ENCODE measurements around the gene STARD10.

Gene STARD10

DNA sequence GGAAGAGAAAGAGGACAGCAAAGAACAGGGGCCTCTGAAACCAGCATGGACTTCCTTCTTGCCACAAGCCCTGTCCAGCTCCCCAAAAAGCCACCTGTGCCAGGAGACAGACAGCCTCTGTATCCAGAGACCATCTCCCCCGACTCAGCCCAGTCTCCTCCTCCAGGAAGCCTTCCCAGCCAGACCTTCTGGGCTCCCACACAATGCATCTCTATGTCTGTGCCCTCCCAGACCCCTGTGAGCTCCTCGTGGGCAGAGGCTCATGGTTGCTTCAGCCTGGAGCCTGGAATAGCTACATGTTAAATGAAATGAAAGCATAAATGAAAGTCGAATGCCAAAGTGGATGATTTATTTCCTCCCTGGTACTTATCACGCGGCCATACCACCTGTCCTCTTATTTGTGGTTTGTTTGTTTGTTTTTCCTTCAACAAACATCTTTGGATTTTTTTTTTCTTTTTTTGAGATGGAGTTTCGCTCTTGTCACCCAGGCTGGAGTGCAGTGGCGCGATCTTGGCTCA, 34.3 kb downstream of the STARD10 start:
- DNase-seq = no peak

DNA sequence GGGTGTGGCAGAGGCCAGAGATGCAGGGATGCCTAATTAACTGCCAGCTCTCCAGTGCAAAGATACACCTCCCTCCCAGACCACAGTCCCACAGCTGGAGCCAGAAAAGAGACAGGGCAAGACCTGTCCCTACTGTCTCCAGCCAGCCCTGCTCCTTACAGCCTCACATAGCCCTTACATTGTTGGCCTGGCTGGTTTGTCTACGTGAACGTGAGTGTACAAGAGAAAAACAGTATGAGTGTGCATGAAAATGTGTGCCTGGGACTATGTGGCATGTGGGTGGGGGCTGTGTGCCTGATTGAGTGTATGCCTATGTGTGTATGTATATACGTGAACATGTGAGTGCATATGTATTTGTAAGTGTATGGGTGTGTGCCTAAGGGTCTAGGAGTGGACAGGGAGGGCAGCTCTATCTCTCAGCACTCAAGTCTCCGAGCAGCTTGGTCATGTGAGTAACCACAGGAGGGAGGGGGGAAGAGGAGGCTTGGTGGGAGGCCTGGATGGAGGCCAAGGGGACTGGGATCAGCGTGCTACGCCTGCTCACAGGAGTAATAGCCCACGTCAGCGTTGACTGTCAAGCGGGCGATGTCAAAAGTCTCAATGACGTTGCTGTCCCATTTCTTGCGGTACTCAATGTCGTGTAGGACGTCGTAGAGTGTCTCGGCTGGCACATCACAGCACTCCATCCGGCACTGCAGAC, 35.0 kb downstream of the STARD10 start:
- no peak for DNase-seq

DNA sequence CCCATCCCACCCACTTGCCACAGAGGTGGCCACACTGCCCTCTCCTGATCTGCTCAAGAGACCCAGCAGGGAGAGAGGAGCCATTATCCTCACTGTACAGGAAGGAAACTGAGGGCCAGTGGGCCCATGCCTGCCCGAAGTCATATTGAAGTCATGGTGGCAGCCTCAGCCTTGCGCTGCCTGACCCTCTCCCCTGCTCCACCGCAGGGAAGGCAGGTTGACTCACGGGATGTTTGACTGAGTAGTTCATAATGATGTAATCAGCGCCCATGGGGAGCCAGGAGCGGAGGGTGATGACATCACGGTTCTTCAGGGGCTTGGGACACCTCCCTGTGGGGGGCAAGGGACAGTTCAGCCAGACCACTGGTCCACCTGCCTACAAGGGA, 35.5 kb downstream of the STARD10 start:
- DNase-seq = no peak

DNA sequence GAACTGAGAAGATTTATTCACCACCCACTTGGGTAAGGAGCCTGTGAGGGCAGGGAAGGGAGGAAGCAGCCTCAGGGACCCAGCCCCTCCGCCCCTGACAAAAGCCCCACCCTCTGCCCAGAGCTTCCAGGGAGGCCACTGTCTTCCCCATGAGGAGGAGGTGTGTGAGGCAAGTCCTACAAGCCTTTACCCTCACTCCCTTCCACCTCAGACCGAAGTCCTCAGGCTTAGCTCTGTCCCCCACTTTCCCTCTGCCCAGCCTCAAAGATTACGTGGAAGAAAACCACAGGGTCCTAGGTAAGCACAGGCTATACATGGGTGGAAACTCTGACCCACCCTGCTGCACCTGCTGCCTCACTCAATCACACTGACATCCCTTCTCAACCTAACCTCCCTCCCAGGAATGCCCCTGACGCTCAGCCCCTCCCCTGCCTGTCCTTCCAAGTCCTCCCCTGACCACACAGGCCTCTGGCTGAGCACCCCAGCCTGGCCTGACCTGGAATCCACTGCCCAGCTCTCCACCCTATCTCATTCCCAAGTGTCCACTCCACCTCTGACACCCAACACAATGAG, 38.0 kb downstream of the STARD10 start:
- no peak for DNase-seq

DNA sequence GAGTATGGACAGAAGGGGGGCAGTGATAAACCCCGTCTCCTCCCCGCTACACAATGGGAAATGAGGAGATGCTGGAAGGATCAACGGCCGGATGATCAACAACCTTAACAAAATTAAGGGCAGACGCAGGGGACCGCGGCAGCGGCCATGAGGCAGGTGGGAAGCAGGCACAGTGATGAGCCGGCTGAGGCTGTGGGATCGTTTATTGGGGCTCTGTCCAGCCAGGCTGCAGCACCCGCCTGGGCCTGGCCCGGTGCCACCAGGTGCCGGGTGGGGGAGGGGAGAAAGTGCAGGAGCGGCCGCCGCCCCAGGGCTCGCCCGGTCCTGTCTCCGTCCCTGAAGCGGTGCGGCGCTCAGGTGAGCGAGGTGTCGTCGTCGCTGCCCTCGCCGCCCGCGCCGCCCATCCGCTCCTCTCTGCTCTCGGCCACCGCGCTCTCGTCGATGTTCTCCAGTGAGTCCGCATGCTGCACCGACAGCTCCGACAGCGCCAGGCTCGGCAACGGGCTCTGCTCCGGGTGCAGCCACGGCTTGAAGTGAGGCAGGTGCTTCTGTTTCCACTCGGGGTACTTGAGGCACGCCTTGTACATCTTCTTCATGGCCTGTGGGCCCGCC, 39.2 kb downstream of the STARD10 start:
- DNase-seq = no peak

DNA sequence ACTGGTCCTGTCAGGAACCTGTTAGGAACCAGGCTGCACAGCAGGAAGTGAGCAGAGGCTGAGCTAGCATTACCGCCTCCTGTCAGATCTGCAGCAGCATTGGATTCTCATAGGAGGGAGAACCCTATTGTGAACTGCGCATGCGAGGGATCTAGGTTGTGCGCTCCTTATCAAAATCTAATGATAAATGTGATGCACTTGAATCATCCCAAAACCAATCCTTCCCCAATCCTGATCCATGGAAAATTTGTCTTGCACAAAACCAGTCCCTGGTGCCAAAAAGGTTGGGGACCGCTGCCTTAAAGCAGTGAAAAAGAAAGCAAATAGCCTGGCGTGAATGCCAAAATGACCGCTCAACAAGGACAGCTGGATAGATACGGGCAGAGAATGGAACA, 39.7 kb downstream of the STARD10 start:
- no peak for DNase-seq

DNA sequence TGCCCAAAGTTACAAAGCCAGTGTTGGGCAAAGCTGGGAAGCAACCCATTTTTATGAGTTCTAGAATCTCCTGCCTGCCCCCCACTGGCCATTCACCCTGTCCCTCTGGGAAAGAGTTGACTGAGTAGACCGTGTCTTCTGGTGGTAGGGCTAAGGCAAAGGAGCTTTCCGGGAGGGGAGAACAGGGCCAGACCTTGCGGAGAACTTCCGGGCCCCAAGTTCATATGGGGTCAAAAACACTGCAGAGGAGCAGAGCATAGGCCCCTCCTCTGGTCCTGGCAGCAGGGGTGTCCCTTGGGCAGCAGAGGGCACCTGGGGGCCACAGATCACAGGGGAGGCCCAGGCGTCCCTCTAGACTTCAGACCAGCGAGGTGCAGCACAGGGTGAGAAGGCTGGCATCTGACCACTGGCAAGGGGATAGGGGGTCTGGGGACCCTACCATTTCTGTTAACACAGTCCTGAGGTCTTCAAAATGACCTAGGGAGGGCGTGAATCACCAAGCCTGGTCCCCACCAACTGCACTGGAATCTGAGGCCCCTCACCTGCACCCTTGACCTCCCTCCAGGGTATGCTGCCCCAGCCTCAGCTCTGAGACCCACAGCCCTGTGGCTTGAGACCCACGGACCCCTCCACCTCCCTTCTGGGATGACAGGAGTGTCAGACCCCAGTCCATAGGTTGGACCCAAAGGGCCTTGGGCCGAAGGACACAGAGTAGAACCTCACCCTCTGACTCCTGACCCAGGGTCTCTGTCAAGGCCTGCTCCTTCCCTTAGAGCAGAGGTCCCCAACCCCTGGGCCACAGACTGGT, 40.3 kb downstream of the STARD10 start:
- no peak for DNase-seq

DNA sequence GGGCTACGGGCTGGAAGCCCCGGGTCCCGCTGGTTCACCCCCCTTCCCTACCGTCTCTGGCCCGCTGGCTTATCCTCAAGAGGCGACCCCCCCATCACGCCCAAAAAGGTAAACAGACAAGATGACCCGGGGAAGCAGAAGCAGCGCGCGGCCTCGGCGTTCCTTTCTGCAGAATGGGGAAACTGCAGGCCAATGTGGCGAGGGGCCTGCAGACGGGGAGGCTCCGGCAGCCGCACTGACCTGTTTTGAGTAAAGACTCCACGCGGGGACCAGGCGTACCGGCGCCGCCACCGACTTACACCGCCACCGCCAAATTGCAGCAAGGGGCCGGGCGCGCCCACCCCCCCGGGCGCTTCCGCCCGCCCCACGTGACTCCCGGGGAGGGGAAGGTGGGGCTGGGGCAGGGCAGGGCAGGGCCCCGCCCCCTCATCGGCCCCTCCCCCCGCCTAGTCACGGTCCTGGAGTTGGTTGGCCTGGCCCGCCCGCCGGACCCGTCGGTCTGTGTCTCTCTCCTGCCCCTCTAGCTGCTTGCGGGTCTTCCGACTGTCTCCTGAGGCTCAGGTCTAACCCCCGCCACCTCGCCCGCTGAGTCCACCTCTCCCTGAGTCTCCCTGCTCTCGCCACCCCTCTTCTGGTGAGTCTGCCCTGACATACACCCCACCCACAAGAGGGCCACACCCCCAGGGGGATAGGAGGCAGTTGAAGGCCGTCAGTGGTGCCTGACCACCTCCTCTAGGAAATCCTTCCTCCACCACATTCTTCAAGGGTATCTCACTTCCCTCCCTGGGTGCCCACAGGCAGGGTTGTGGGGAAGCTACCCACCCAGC, 41.5 kb downstream of the STARD10 start, which contains the start of gene ARAP1:
Gene ARAP1, minus strand, starts transcription at position 321 of the 827 bp plus-strand sequence. CDS start 25,280 bp downstream, outside the sequence.
- DNase-seq = peak; percentile 75

DNA sequence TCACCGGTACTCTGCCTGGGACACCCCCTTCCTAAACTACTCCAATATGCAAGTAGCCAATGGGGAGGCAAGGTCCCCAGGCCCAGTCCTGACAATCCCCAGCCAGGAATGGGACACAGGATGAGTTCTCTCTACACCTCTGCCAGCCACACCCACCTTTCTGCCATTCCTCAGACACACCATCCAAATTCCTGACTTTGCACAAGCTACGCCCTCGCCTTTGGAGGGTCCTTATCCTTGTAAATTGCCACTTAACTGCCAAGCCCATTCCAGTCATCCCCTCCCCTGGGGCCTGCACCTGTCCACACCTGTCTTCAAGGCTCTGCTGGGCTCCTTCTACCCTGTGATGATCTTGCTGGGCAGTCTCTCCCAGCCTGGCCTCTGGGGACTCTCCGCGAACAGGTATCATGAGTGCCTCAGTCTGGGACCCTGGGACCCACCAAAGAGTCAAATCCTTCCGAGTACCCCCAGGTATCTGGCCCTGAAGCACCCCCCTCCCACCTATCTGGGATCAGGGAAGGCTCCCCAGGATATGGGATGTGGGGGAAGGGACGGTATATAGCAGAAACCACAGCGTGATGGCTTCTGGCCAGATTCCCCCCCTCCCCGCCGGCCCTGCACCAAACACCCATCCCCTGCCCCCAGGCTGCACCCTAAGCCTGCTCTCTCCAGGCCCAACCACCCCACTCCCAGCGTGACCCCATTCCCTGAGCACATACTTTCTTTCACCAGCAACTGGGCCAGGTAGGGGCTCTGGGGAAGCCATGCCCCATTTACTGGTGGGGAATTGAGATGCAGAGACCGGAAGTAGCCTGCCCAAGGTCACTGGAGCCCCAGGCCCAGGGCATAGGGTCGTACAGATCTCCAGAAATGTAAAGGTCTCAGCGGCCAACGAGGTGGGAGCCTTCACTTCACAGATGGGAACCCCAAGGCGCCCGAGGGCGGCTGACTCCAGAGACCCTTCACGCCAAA, 42.4 kb downstream of the STARD10 start:
- no peak for DNase-seq

DNA sequence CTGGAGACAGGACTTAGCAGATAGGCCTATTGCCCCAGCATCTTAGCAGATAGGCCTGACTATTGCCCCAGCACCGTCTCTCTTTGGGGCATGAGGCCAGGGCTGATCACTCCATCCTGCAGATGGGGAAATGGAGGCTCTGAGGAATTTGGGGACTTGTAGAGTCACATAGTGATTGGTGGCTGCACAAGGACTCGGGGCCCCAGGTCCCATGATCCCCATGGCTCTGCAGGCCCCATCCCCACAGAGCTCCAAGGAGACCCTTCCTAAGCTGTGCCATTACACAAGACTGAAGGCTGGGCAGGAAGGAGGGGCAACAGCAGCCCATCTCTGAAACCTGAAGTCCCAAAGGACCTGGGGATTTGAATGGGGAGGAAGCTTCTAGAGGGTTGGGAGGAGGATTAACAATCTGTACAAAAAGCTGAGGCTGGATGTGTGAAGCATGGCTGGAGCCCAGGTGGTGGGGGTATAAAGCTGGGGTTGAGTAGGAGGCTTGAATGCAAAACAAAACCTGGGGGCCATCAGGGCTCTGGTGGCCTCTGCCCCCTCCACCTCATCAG, 43.2 kb downstream of the STARD10 start:
- DNase-seq = no peak

DNA sequence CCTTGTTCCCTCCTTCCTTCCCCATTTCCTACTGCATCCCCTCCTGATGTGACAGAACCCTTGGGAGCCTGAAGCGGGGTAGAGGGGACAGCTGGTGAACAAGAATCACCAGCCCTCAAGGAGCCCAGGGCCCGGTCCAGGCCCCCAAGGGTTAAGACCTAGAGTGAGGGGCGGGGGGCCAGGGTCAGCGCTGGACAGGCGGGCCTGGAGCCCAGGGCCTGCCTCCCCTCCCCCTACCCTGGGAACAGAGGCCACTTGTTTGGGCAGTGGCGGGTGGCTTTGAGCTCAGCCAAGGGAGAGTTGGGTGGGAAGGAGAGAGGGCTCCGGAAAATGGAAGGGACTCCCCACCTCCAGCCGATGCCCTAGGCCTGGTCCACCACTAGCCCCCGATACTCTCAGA, 43.8 kb downstream of the STARD10 start:
- DNase-seq = no peak

DNA sequence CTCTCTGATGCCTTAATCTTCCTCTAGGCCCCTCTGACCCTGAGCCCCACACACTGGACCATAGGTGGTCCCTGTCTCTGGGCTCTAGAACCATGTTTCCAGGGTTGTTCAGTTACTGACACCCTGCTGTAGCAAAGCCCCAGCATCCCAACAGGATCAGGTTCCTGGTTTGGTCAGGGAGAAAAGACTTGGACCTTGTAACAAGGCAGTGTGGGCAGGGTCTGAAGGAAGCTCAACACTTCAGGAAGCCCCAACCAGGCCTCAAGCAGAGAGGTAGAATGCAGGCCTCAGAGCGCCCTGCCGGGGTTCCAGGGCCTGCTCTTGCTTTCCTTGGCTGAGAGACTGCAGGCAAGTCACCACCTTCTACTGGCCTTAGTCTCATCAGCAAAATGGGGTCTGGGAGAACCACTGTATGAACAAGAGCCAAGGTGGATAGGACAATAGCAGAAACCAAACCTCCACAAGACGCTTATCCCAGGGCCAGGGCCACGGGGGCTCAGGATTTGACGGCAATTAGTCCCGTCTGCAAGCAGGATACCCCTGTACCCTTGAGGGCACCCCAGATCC, 46.5 kb downstream of the STARD10 start:
- DNase-seq = no peak

DNA sequence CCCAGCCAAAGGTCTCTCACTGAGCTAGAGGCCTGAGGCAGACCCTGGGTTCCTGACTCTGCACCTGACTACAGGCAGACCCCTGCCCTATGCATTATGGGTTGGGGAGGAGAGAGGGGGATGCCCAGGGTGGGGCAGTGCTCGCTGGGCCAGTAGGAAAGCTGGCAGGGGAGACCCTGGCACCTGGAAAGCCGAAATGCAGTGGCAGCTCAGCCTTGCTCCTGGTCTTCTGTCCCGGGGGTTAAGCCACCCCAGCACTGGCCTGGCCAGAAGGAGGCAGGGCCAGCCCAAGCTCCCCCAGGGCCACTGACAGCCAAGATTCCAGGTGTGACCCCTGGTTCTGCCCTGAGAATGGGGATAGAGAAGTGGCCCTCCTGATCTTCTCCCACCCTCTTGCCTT, 47.0 kb downstream of the STARD10 start:
- DNase-seq = no peak

DNA sequence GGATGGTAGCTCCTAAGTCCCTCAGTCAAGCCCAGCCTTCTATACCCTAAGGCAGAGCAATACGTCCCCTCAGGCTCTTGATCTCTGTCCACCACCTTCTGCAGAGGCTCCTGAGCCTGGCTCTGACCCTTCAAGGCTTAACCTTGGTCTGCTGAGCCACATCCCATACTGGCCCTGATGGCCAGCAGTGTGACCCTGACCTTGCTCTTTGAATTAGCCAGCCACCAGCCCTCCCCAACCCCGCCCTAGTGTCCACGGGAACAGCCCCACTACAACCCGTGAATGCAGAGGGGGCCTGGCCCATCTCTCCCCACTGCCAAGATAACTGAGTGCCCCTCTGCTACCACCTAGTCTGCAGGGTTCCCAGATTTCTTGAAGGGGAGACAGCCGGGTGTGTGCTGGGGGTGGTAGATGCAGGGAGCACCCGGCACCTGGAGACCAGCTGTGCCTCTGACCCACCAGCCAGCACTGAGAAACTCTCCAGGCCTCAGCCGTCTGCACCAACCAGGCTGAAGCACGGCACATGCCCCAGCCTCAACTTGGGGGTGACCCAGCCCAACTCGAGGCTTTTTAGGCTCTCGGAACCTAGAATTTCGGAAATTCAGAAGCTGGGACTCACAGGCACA, 47.8 kb downstream of the STARD10 start:
- no peak for DNase-seq

DNA sequence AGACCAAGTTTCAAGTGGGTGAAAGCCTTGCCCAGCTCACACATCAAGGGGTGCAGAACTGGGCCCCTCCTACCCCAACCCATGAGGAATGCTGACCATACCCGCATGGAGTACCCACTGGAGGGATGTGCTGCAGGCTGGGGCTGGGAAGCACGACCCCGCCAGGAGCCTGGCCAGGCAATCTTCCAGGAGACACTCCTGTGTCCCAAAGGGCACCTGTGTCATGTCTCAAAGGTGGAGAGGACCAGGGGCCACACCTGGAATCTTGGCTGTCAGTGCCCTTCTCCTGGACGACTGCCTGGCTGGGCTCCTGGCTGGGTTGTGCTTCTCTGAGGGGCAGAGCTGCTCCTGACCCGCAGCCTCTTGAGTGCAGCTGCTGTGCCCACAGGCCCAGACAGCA, 48.3 kb downstream of the STARD10 start:
- DNase-seq = no peak

DNA sequence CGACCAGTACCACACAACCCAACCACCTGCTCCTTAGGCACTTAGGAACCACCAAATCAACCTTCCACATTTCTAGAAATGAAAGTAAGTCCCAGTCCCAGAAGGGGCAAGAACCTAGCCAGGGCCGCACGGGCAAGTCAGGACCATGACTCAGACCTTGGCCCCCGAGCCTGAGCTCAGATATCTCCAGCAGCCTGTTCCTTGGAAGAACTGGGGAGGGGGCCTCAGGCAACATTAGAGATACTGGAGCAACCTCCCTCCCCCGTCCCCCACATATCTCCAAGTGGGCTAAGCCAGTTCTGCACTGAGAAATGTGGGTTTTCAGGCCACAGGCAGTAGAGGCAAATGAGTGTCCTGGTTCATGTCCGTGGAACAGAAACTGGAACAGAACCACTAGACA, 49.4 kb downstream of the STARD10 start:
- DNase-seq = no peak

DNA sequence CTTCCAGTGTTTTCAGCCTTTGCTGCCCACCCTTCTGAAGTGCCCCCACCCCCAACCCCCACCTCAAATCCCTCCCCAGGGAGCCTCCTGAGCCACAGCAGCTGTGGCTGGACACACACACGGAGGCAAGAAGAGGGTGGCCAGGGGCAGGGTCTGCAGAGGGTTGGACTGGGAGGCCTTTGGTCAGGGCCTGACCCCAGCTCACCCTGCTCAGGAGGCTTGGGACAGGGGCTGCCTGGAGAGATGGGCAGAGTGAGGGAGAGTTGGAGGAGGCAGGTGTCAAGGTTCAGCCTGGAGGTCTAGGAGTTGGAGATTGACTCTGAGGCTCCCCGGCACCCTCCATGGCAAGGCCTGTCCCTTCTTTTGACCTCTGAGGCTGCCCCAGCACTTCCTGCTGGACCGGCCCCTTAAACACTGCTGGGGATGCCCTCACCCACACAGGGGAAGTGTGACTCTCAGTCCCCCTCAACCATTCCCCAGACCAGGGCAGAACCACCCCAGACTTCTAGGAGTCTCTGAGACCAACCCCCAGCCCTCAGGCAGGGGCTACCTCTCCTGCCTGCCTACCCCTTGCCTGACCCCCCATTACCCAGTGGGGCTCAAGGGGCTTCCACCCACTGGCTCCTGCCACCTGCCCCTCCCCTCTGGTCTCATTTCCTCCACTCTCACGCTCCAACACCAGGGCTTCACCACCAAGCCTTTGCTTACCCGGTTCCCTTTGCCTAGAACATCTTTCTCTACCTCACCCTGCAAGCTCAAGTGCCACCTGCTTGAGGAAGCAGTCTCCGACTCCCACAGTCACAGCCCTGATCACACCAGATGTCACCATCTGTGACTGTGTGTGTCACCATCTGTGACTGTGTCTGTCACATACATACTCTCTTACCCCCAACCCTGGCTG, 50.3 kb downstream of the STARD10 start:
- DNase-seq = no peak

DNA sequence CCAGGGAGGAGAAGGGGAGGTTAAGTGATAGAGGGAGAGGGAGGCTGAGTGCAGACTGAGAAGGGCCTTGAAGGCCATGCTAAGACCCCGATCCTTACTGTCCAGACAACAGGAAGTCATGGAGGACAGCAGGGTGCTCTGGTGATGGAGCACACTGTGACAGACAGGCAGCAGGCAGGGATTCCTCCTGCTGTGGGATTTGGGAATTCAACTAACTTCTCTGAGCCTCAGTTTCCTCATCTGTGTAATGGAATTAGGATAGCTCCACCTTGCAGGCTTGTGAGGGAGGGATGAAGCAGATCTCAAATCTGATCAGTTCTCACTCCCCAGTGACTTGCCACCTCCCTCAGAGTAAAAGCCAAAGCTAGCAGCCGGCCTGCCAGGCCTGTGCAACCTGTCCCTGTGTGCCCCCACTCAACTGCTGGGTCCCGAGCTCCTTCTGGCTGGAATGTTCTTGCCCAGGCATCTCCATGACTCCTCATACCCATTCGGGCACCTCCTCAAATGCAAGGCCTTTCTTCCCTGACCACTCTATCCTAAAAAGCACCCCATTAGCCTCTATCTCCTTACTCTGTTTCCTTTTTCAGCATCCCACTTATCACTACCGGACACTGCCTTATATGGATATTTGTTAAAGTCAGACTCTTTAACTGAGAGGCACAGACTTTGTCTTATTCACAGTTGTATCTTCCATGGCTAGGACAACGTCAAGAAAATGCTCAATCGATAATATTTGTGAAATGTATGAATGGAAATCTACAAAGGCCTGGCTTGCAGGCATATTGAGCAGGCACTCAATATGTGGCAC, 51.1 kb downstream of the STARD10 start:
- DNase-seq = no peak

Data from stimulated activated naive CD4-positive, alpha-beta T cell treated with Interleukin-2 at 50 U/mL for 16 hours (primary cell).